ENCODE data around the gene KRT73. TPM values are rescaled to one million over a fixed set of nuclear protein-coding genes. Genes with fewer than 3 reads are reported as not detected.

The KRT73 gene
- total RNA-seq, 3 donors from 2014 or later (not counting 1 experiment from before 2014, with no cell fraction given), result 12.4 to 92.9 (median 23.3) TPM

- WGBS (ENCODE audit: insufficient coverage), result 92% methylated on average over 2 of the region's 2 CpGs
- H3K27ac ChIP-seq (ENCODE audit: low read length), result no peak overlapping the region
- H3K27ac Mint-ChIP-seq, result peak overlapping the region in 1 of 2 donors; percentile 84
- H3K9me3 Mint-ChIP-seq, result no peaks in the 10 kb centered on the region
- H3K27me3 Mint-ChIP-seq (ENCODE audit: low read depth in 2 of 2), result no peaks in the 10 kb centered on the region
- intact Hi-C loops (cut with micrococcal nuclease), result no loop called here
- H3K27me3 ChIP-seq (ENCODE audit: control insufficient read depth, insufficient read depth, low read length), result no peaks in the 10 kb centered on the region
- H3K36me3 Mint-ChIP-seq, result peaks cover 8% of the 10 kb centered on the region
- no peaks in the 10 kb centered on the region for H3K36me3 ChIP-seq (ENCODE audit: control insufficient read depth, insufficient read depth, low read length)
- TF ChIP-seq CTCF (IDR thresholded peaks at IDR 0.05), result no peak
- H3K4me3 Mint-ChIP-seq, result peak overlapping the region; percentile 94
- H3K9me3 ChIP-seq (ENCODE audit: control insufficient read depth, insufficient read depth, low read length), result no peaks in the 10 kb centered on the region
- ATAC-seq (no peak), DNase-seq (no peak)
- no peak overlapping the region for H3K4me3 ChIP-seq (ENCODE audit: low read length)
- H3K4me1 ChIP-seq (ENCODE audit: control insufficient read depth, insufficient read depth, low read length), result peaks cover 21% of the 10 kb centered on the region
- H3K4me1 Mint-ChIP-seq, result peaks cover 62 to 92% of the 10 kb centered on the region in 2 donors
These were observed 9.2 kb upstream of the KRT73 start for GRCh38 chr12:52627395-52628110.

DNA sequence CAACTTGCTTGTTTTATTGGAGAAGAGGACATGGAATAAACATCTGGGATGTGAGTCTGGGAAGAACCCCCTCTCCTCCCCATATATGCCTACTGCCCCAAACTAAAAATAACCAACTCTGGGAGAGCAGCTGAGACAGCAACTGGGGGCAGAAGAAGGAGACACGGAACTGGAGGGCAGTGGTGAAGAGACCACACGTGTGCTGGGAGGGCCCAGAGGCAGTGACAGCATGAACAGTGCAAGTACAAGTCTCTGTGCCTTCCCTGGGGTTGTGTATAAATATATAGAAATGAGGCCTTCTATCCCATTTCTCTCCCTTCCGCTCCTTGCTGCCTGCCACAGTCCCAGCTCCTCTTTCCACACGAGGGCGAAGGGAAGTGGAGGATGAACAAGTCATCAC lies 4.0 kb upstream of the KRT73 start:
- Mint-ChIP-seq H3K27ac (peak overlapping the region in 1 of 2 donors; percentile 79), H3K4me3 (no peak overlapping the region), H3K27me3 (ENCODE audit: low read depth in 2 of 2) (peaks cover 0 to 6% of the 10 kb centered on the region in 2 donors), H3K9me3 (no peaks in the 10 kb centered on the region), H3K36me3 (peaks cover 9% of the 10 kb centered on the region), H3K4me1 (peaks cover 25 to 74% of the 10 kb centered on the region in 2 donors)
- ATAC-seq (peak in 1 of 3 donors; percentile 66), DNase-seq (no peak)
- intact Hi-C loops (cut with micrococcal nuclease), result no loop called here
- no peaks in the 10 kb centered on the region for H3K4me1 ChIP-seq (ENCODE audit: control insufficient read depth, insufficient read depth, low read length)
- 82% methylated on average over 2 of the region's 5 CpGs for WGBS (ENCODE audit: insufficient coverage)
- no peaks in the 10 kb centered on the region for H3K27me3 ChIP-seq (ENCODE audit: control insufficient read depth, insufficient read depth, low read length)
- TF ChIP-seq CTCF (IDR thresholded peaks at IDR 0.05), result no peak
- no peak overlapping the region for H3K27ac ChIP-seq (ENCODE audit: low read length)
- H3K4me3 ChIP-seq (ENCODE audit: low read length), result no peak overlapping the region
- H3K9me3 ChIP-seq (ENCODE audit: control insufficient read depth, insufficient read depth, low read length), result no peaks in the 10 kb centered on the region
- no peaks in the 10 kb centered on the region for H3K36me3 ChIP-seq (ENCODE audit: control insufficient read depth, insufficient read depth, low read length)

- H3K36me3 Mint-ChIP-seq, result peaks cover 9% of the 10 kb centered on the region
- no peak overlapping the region for H3K27ac Mint-ChIP-seq
- ATAC-seq (no peak), DNase-seq (no peak)
- 91% methylated on average over 2 of the region's 2 CpGs for WGBS (ENCODE audit: insufficient coverage)
- H3K4me1 ChIP-seq (ENCODE audit: control insufficient read depth, insufficient read depth, low read length), result peaks cover 10% of the 10 kb centered on the region
- H3K4me1 Mint-ChIP-seq, result peaks cover 41 to 64% of the 10 kb centered on the region in 2 donors
- H3K36me3 ChIP-seq (ENCODE audit: control insufficient read depth, insufficient read depth, low read length), result no peaks in the 10 kb centered on the region
- intact Hi-C loops (cut with micrococcal nuclease), result no loop called here
- H3K27me3 ChIP-seq (ENCODE audit: control insufficient read depth, insufficient read depth, low read length), result no peaks in the 10 kb centered on the region
- no peaks in the 10 kb centered on the region for H3K9me3 Mint-ChIP-seq
- no peak for TF ChIP-seq CTCF (IDR thresholded peaks at IDR 0.05)
- no peak overlapping the region for H3K27ac ChIP-seq (ENCODE audit: low read length)
- H3K9me3 ChIP-seq (ENCODE audit: control insufficient read depth, insufficient read depth, low read length), result no peaks in the 10 kb centered on the region
- H3K4me3 Mint-ChIP-seq, result no peak overlapping the region
- no peak overlapping the region for H3K4me3 ChIP-seq (ENCODE audit: low read length)
- H3K27me3 Mint-ChIP-seq (ENCODE audit: low read depth in 2 of 2), result peaks cover 0 to 12% of the 10 kb centered on the region in 2 donors
These were observed 507 bp upstream of the KRT73 start for GRCh38 chr12:52618866-52619265.

- H3K4me3 Mint-ChIP-seq, result no peak overlapping the region
- peak in 1 of 2 donors; percentile 5 for DNase-seq
These were observed 965 bp downstream of the KRT73 start for GRCh38 chr12:52617403-52617785.

More at GRCh38 chr12:52617403-52617785, 965 bp downstream of the KRT73 start:
- Histone ChIP-seq H3K4me1 (ENCODE audit: control insufficient read depth, insufficient read depth, low read length) (peaks cover 10% of the 10 kb centered on the region), H3K36me3 (ENCODE audit: control insufficient read depth, insufficient read depth, low read length) (no peaks in the 10 kb centered on the region), H3K9me3 (ENCODE audit: control insufficient read depth, insufficient read depth, low read length) (no peaks in the 10 kb centered on the region), H3K4me3 (ENCODE audit: low read length) (no peak overlapping the region), H3K27me3 (ENCODE audit: control insufficient read depth, insufficient read depth, low read length) (no peaks in the 10 kb centered on the region), H3K27ac (ENCODE audit: low read length) (no peak overlapping the region)
- ATAC-seq, result no peak
- no peak for TF ChIP-seq CTCF (IDR thresholded peaks at IDR 0.05)
- H3K4me1 Mint-ChIP-seq, result peaks cover 45 to 56% of the 10 kb centered on the region in 2 donors
- H3K27me3 Mint-ChIP-seq (ENCODE audit: low read depth in 2 of 2), result peaks cover 0 to 12% of the 10 kb centered on the region in 2 donors
- no peaks in the 10 kb centered on the region for H3K36me3 Mint-ChIP-seq
- WGBS (ENCODE audit: insufficient coverage), result 93% methylated on average over 7 of the region's 7 CpGs
- H3K27ac Mint-ChIP-seq, result peak overlapping the region in 1 of 2 donors; percentile 33
- H3K9me3 Mint-ChIP-seq, result no peaks in the 10 kb centered on the region
- intact Hi-C loops (cut with micrococcal nuclease), result no loop called here

Measured in natural killer cell (primary cell).